HG03095 (cell line): ENCODE measurements around the gene PRR7.

Experiments
- ATAC-seq: cut with Tn5 transposase; IDR thresholded peaks from one replicate; pipeline ENCODE4 v1.9.1; 2021; ENCODE audit warnings: moderate library complexity; ENCODE audit not compliant: unreplicated experiment

The PRR7 gene

GRCh38 chr5:177496070-177496726 lies 49.6 kb downstream of the PRR7 start:
- no peak for ATAC-seq

GRCh38 chr5:177496727-177497291 lies 50.2 kb downstream of the PRR7 start:
- ATAC-seq: no peak

GRCh38 chr5:177497292-177498012 lies 50.8 kb downstream of the PRR7 start, which contains the start of gene PDLIM7:
Gene PDLIM7, minus strand, starts transcription at chr5:177497604. Its CDS starts 1,092 bp downstream, at chr5:177496512.
- ATAC-seq: peak; percentile 70

GRCh38 chr5:177498013-177498787 lies 51.6 kb downstream of the PRR7 start:
- no peak for ATAC-seq

GRCh38 chr5:177499842-177500241 lies 53.2 kb downstream of the PRR7 start:
- no peak for ATAC-seq

GRCh38 chr5:177500685-177501522 lies 54.3 kb downstream of the PRR7 start:
- no peak for ATAC-seq

- ATAC-seq: no peak
Measured at GRCh38 chr5:177501874-177502678, 55.5 kb downstream of the PRR7 start.

- ATAC-seq: no peak
Measured at GRCh38 chr5:177502886-177503285, 56.3 kb downstream of the PRR7 start.

DNA sequence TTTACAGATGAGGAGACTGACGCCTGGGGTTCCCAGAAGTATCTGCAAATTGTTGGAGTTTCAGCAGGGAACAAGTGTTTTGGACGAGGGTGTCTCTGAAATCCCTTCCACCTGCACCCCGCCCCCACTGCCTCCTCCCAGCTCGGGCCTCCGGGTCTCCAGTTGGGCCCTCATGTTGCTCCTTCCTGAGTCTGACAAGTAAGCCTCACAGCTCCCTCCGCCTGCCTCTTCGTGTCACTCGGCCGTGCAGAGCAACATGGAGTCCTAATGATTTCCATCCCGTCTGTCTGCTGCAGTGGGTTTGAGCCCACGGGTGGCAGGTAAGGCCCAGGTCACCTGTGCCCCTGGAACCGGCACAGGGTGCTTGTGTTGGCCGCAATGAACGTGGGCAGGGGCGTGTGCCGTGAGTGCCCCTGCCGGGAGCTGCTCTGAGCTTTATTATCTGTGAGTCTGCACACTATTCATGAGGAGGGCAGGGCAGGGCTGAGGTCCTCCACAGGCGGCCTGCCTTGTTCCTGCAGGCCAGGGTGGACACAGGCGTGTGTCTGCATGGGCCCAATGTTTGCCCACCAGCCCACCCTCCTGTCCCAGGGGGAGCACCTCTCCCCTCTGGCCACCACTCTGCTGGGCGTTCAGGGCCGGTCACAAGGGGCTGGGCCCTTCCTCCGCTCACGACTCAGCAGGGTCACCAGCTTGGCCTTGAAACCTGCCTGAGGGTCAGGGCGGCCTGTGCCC lies 56.9 kb downstream of the PRR7 start:
- ATAC-seq: no peak

DNA sequence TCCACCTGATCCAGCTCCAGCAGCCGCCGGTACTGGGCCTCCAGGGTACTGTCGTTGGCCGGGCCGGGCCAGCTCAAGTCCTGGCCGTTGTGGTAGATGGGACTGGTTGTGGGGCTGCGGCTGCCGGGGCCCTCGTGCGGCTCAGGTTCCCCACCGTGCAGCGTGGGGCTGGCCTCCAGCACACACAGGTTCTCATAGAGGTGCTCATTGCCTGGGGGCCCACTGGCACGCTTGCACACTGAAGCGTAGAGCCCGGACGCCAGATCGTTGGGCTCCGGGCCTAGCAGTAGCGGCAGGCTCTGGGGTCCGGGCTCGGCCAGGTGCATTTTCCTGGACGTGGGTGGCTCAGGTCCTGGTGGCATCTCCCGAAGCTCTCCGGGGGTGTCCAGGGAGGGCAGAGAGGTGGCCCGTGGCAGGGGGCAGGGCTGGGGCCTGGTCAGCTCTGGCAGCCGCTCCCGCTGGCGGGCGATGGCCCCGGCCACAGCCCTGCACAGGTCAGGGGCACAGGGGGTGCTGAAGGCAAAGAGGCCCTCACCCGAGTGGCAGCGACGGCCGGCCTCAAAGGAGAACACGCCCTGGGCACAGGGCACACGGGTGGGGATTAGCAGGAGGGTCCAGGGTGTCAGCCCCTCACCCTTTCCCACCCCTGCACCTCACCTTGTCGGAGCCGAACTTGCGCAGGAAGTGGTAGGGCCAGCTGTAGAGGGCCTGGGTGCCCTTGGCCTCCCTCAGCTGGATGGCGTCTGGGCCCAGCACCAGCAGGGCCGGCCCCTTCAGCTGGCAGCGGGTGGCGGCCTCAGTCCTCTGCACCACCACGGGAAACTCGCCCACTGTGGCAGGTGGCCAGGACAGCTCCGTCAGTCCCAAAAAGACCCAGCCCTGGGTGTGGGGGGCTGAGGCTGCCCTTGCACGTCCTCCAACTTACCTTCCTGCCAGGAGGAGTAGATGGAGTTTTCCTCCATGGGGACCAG lies 57.8 kb downstream of the PRR7 start:
- ATAC-seq: no peak

GRCh38 chr5:177505075-177505474 lies 58.5 kb downstream of the PRR7 start:
- no peak for ATAC-seq
